Astrocyte of the cerebellum (primary cell): Measurements from ENCODE around the gene CCDC12.

Experiments
- DNase-seq: peaks from one replicate; pipeline ENCODE4 v3.0.0-alpha.2; 2011; ENCODE audit warnings: low read depth
- H3K4me3 ChIP-seq: 2 replicates; pipeline ENCODE4 v1.5.1; 2011; ENCODE audit warnings: mild to moderate bottlenecking, low read depth, low read length, moderate library complexity
- in situ Hi-C: cut with HindIII; loops from 2 replicates; pipeline ENCODE4 v1.10.0; 2017; ENCODE audit warnings: low sequenced_read_pairs
- TF ChIP-seq, protein P1 (sequence below): IDR thresholded peaks from 2 replicates; pipeline ENCODE4 v1.5.1; 2012; ENCODE audit warnings: low read length, low read depth, moderate library complexity, mild to moderate bottlenecking; ENCODE audit errors: missing control alignments

CCDC12 gene

DNA sequence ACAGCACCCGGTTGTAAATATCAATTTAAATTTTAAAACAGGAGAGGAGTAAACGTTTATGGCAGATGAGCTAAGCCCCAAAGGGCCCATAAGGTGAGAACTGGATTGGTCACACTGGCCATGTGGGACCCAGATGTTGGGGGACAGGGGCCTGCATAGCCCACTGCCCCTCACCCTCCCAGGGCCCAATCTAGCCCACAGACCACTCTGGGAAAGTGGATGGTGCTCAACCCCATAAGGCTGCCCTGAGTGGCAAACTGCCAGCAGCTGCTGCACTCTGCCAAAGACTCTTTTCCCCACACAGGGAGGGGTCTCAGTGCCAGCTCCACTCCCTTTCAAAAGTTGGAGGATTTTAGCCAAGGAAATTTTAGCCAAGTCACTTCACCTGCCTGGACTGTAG lies 42.5 kb downstream of the CCDC12 start:
- H3K4me3 ChIP-seq, result no peak overlapping the region
- in situ Hi-C loops, result no loop called here
- DNase-seq, result no peak
- TF ChIP-seq, protein P1, sequence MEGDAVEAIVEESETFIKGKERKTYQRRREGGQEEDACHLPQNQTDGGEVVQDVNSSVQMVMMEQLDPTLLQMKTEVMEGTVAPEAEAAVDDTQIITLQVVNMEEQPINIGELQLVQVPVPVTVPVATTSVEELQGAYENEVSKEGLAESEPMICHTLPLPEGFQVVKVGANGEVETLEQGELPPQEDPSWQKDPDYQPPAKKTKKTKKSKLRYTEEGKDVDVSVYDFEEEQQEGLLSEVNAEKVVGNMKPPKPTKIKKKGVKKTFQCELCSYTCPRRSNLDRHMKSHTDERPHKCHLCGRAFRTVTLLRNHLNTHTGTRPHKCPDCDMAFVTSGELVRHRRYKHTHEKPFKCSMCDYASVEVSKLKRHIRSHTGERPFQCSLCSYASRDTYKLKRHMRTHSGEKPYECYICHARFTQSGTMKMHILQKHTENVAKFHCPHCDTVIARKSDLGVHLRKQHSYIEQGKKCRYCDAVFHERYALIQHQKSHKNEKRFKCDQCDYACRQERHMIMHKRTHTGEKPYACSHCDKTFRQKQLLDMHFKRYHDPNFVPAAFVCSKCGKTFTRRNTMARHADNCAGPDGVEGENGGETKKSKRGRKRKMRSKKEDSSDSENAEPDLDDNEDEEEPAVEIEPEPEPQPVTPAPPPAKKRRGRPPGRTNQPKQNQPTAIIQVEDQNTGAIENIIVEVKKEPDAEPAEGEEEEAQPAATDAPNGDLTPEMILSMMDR, result no peak

DNA sequence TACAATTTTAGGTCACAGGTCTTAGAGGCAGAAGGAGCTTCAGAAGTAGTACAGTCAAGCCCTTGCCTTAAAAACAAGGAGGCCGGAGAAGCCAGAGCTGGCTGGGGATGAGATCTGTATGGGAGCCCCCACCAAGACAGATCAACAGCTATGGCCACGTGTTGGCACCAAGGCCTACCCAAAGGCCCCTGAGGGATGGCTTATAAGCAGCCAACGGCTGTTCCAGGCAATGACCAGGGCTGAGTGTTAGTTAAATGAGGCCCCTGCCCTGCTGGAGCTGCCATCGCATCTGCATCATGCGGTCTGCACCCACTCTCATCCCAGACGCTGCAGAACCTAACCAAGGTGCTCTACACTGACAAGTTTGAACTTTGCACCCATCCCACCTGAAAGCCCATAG lies 43.3 kb downstream of the CCDC12 start:
- no peak for DNase-seq
- TF ChIP-seq, protein P1, result no peak
- in situ Hi-C loops, result no loop called here
- H3K4me3 ChIP-seq, result no peak overlapping the region

DNA sequence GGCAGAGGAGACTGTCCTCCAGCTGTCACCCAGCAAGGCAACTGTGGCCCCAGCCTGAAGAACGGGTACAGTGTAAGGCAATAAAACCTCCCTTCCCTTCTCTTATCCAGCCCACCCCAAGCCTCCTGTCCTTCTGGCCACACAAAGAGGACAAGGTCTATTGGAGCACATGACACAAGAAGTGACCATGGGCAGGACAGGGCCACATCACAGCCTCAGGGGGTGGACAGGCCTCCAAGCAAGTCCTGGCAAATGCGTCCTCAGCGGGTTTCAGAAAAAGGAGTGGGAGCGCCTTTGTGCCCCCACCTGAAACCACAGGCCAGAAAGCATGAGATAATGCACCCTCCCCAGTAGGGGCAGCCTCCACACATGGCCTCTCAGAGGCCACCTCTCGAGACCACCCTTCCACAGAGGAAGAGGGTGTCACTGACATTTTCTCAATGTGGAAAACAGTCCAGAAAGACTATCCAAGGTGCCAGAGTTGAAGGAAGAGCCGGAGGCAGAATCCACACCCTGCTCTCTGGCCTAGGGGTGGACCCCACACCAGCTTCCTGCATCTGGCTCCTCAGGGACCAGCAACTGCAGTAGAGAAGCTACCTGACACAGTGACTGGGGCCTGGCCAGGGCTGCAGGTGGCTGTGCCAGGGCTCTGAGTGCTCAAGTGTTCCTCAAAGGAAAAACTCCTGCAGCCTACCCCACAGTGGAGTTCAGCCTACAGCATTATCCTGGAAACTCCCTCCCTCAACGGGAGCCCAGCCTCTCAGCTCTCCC lies 43.9 kb downstream of the CCDC12 start:
- H3K4me3 ChIP-seq, result no peak overlapping the region
- TF ChIP-seq, protein P1, result no peak
- in situ Hi-C loops, result no loop called here
- no peak for DNase-seq

DNA sequence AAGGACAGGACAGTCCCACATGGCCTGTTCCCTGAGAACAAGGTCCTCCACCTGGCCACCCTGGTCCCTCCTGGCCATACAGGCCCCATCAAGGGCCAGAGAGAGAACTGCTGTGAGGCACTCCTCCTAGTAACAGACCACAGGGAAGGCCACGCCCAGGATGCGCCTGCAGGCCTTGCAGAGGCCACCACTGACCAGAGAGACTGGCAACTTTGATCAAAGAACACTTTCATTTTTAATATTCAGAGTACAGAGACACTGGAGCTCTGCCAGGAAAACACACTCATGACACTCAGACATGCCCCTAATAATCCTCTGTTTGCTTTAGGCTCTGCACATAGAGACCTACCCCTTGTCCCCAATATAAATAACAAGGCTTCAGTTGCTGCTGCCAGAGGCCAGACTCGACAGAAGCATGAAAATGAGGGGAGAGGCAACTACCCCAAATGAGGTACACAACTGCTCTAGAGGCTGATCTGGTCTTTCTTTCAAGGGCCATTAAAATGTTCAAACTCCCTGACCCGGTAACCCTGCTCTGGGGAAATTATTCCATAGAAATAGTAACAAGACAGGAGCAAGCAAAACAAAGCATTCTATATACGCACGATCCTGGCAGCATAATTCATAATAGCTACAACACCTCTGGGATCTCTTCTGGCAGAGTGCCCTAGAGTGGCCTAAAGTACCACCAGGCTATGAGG lies 44.8 kb downstream of the CCDC12 start:
- DNase-seq, result no peak
- in situ Hi-C loops, result no loop called here
- H3K4me3 ChIP-seq, result no peak overlapping the region
- TF ChIP-seq, protein P1, result no peak

DNA sequence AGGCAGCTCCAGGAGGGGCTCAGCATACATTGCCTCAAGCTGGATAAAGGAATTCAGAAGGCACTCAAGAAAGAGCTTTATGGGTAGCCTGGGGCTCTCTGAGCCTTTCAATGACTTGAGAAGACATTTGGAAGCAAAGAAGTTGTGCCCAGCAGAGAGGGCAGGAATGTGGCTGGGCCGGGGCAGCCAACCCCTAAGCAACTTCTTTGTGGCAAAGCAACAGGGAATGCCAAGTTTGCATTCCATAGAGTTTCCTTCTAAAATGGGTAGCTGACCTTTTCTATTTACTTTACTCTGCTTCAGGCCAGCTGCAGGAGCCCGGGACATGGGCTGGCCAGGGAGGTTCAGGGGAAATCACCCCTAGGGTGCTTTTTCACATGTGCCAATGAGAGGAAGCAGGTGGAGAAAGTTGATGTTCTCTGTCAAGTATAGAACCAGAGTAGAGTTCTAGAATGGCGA lies 45.6 kb downstream of the CCDC12 start:
- DNase-seq, result no peak
- H3K4me3 ChIP-seq, result no peak overlapping the region
- in situ Hi-C loops, result no loop called here
- TF ChIP-seq, protein P1, result no peak

DNA sequence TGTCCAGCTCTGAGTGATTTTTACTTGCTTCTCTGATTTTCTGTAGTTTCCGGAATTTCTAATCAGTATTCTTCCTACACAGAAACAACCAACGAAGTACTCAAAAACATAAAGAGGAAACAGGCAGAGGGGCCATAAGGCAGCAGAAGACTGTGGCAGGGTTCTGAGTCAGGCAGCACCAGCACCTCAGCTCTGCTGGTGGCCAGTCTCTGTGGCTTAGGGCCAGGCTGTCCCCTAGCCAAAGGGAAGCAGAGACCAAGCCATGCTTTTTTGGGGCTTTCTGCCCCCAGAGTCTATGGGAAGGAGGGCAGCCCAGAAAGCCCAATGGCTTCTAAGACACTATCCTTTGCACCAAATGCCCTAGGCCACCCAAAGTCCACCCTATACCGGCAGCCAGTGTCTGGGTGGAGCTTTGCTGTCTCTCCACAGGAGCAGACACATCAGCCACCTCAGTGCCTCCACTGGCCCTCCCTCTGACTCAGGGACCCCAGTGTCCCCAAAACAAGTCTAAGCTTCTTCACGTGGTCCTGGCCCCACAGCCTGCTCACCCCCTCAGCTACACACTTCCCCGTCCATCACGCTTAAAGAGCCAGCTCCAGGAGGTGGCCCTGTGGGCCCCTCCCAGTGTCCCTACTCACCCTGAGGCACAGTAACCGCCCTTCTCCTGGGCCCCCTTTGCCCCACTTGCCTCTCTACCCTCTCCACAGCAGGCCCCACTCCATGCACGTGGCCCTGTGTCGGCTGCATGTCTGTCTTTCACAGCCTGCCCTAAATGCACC lies 46.2 kb downstream of the CCDC12 start:
- no peak overlapping the region for H3K4me3 ChIP-seq
- no peak for DNase-seq
- in situ Hi-C loops, result no loop called here
- TF ChIP-seq, protein P1, result no peak
